ENCODE results near the gene DNAH2.

- TF ChIP-seq, protein P1, sequence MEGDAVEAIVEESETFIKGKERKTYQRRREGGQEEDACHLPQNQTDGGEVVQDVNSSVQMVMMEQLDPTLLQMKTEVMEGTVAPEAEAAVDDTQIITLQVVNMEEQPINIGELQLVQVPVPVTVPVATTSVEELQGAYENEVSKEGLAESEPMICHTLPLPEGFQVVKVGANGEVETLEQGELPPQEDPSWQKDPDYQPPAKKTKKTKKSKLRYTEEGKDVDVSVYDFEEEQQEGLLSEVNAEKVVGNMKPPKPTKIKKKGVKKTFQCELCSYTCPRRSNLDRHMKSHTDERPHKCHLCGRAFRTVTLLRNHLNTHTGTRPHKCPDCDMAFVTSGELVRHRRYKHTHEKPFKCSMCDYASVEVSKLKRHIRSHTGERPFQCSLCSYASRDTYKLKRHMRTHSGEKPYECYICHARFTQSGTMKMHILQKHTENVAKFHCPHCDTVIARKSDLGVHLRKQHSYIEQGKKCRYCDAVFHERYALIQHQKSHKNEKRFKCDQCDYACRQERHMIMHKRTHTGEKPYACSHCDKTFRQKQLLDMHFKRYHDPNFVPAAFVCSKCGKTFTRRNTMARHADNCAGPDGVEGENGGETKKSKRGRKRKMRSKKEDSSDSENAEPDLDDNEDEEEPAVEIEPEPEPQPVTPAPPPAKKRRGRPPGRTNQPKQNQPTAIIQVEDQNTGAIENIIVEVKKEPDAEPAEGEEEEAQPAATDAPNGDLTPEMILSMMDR (IDR thresholded peaks at IDR 0.05; ENCODE audit: insufficient read depth, low read length, poor library complexity, severe bottlenecking): no peak
- TF ChIP-seq EZH2phosphoT487 (conservative IDR thresholded peaks at IDR 0.05; ENCODE audit: low read length): no peak
These were observed 165.1 kb downstream of the DNAH2 start for GRCh38 chr17:7882629-7883028.

Measured in SU-DHL-6 (cell line).